GM19468 (cell line): ENCODE measurements around the gene MANF.
A peak's percentile ranks its signal among the peaks of the same experiment; 100 is the strongest.
"Not testable (repeated sequence)": the region's sequence is repeated elsewhere in the genome, so short reads cannot be mapped to it uniquely, and the experiment has no call there.

Source experiments
- ATAC-seq: cut with Tn5 transposase; IDR thresholded peaks from one replicate; pipeline ENCODE4 v1.9.1; 2021; ENCODE audit warnings: mild to moderate bottlenecking, moderate library complexity, moderate number of reproducible peaks; ENCODE audit not compliant: unreplicated experiment; ENCODE audit errors: extremely low read depth

Gene MANF

GRCh38 chr3:51384726-51385473 lies at the start of gene MANF:
Gene MANF, plus strand, starts transcription at chr3:51385291. Its CDS starts 52 bp downstream, at chr3:51385343.
- ATAC-seq, result peak; percentile 89

GRCh38 chr3:51336261-51336660 lies 48.8 kb upstream of the MANF start:
- ATAC-seq, result no peak

- no peak for ATAC-seq
These were observed 47.4 kb upstream of the MANF start for GRCh38 chr3:51337666-51338065.

GRCh38 chr3:51338632-51339031 lies 46.5 kb upstream of the MANF start:
- no peak for ATAC-seq

GRCh38 chr3:51340013-51340829 lies 44.9 kb upstream of the MANF start:
- ATAC-seq, result no peak

- no peak for ATAC-seq
These were observed 44.0 kb upstream of the MANF start for GRCh38 chr3:51340989-51341636.

GRCh38 chr3:51343918-51344687 lies 41.0 kb upstream of the MANF start:
- ATAC-seq, result no peak

- no peak for ATAC-seq
These were observed 34.3 kb upstream of the MANF start for GRCh38 chr3:51350751-51351150.

GRCh38 chr3:51353131-51353530 lies 32.0 kb upstream of the MANF start:
- ATAC-seq, result no peak

GRCh38 chr3:51353691-51354090 lies 31.4 kb upstream of the MANF start:
- ATAC-seq, result no peak

GRCh38 chr3:51354172-51354571 lies 30.9 kb upstream of the MANF start:
- ATAC-seq, result no peak

- ATAC-seq, result no peak
These were observed 30.1 kb upstream of the MANF start for GRCh38 chr3:51354731-51355615.

GRCh38 chr3:51355891-51356578 lies 29.1 kb upstream of the MANF start:
- ATAC-seq, result no peak

GRCh38 chr3:51357856-51358255 lies 27.2 kb upstream of the MANF start:
- no peak for ATAC-seq

GRCh38 chr3:51358981-51359380 lies 26.1 kb upstream of the MANF start:
- ATAC-seq, result no peak

- no peak for ATAC-seq
These were observed 24.3 kb upstream of the MANF start for GRCh38 chr3:51360806-51361205.

GRCh38 chr3:51361746-51362145 lies 23.3 kb upstream of the MANF start:
- ATAC-seq, result no peak

- ATAC-seq, result no peak
These were observed 22.6 kb upstream of the MANF start for GRCh38 chr3:51362476-51362875.

GRCh38 chr3:51368276-51368675 lies 16.8 kb upstream of the MANF start:
- not testable (repeated sequence) for ATAC-seq
